ENCODE results near the gene PPIL4.

DNA sequence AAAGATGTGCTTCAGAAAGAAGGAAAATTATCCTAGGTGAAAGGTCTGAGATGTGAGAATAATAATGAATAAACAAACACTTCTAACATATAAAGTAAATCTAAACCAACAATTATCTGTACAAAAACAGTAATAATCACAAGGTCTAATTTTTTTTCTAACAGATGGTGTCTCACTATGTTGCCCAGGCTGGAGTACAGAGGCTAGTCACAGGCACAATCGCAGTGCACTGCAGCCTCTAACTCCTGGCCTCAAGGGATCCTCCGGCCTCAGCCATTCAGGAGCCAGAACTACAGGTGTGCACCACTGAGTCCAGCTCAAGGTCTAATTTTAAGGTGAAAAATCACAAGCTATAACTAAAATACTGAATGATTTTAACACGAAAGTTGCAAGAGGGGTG is 44.1 kb downstream of the PPIL4 start:
- TF ChIP-seq EP300 (IDR thresholded peaks at IDR 0.05) = no peak
- TF ChIP-seq CTCF (IDR thresholded peaks at IDR 0.05) = no peak

Data from esophagus muscularis mucosa (tissue), 3 donors.